Kidney epithelial cell (primary cell): ENCODE measurements around the gene UMOD. TPM values are rescaled to one million over a fixed set of nuclear protein-coding genes. Genes with fewer than 3 reads are reported as not detected.

Source experiments
- DNase-seq: peaks from one replicate; pipeline ENCODE4 v3.0.0-alpha.2; 2010; ENCODE audit warnings: low read depth
- H3K27me3 ChIP-seq: 2 replicates; pipeline ENCODE4 v1.6.0; 2011; ENCODE audit warnings: low read length; ENCODE audit not compliant: control insufficient read depth, insufficient read depth
- H3K36me3 ChIP-seq: 2 replicates; pipeline ENCODE4 v1.5.1; 2011; ENCODE audit warnings: low read length; ENCODE audit not compliant: control insufficient read depth, insufficient read depth
- H3K4me3 ChIP-seq: 2 replicates; pipeline ENCODE4 v1.5.1; 2011; ENCODE audit warnings: low read depth, mild to moderate bottlenecking, control low read depth, low read length
- total RNA-seq: library from RNA; depleted of rRNA; stranded (reverse); fragments of >200 nt; gene quantifications from 2 replicates; pipeline ENCODE4 v1.2.3, GENCODE V29; 2015
- TF ChIP-seq, protein P1 (sequence below): IDR thresholded peaks from 2 replicates; pipeline ENCODE4 v1.5.1; 2011; ENCODE audit warnings: mild to moderate bottlenecking, moderate library complexity, low read length, control low read depth, inconsistent platforms; ENCODE audit not compliant: insufficient read depth, poor library complexity, severe bottlenecking

UMOD gene
- total RNA-seq, 1 donor from 2014 or later = not detected

DNA sequence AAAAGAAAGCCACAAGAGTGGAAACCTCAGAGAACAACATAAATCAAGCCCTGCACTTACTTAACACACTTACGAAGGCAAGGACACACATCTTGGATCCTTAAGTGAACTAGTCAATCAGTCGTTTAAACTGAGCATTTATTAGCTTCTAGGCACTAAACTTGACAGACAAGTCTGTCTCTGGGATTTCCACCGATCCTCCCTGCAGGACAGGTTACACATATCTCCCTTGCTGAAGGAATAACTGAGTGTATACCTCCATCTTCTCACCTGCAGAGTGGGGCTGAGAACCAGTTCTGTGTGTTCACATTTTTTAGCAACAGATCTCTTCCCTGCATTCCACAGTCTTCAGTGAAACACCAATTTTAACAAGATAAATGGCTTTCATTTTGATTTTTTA lies 34.1 kb downstream of the UMOD start:
- TF ChIP-seq, protein P1, sequence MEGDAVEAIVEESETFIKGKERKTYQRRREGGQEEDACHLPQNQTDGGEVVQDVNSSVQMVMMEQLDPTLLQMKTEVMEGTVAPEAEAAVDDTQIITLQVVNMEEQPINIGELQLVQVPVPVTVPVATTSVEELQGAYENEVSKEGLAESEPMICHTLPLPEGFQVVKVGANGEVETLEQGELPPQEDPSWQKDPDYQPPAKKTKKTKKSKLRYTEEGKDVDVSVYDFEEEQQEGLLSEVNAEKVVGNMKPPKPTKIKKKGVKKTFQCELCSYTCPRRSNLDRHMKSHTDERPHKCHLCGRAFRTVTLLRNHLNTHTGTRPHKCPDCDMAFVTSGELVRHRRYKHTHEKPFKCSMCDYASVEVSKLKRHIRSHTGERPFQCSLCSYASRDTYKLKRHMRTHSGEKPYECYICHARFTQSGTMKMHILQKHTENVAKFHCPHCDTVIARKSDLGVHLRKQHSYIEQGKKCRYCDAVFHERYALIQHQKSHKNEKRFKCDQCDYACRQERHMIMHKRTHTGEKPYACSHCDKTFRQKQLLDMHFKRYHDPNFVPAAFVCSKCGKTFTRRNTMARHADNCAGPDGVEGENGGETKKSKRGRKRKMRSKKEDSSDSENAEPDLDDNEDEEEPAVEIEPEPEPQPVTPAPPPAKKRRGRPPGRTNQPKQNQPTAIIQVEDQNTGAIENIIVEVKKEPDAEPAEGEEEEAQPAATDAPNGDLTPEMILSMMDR = no peak
- DNase-seq = no peak
- Histone ChIP-seq H3K4me3 (no peak overlapping the region), H3K27me3 (no peaks in the 10 kb centered on the region), H3K36me3 (no peaks in the 10 kb centered on the region)

DNA sequence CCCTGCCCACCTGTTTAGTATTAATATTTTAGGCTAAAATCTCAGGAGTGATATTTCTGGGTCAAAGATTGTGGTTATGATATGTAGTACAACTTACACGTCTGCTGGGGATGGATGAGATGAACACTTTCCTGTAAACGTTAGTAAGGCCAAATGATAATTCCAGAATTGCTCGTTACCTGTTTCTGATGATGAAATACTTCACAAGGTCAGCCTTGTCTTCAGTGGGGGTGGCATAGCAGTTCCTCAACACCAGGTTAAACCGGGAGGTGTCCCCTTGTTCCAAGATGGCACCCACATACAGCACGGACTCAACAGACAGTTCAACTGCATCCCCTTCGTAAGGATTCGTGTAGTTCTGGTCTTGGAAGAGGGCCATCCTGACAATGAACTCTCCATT lies 34.5 kb downstream of the UMOD start:
- TF ChIP-seq, protein P1 = no peak
- H3K36me3 ChIP-seq = no peaks in the 10 kb centered on the region
- H3K4me3 ChIP-seq = no peak overlapping the region
- no peaks in the 10 kb centered on the region for H3K27me3 ChIP-seq
- DNase-seq = no peak

DNA sequence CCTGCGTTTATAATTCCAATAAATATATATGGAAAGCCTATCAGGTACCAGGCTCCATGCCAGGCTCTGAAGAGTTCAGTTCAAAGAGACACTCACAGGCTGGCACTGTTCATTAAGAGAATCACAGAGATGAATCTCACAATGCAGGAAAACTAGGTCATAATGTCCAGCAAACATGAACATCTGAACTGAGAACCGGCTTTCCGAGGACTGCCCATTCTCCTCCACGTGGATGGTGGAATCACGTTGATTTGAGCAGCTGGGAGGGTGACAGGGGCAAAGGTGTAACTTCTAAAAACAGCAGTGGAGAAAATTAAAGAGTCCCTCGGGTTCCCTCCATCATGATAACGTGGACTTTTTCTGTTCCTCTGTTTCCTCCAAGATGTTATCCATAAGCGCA lies 35.4 kb downstream of the UMOD start:
- TF ChIP-seq, protein P1 = no peak
- Histone ChIP-seq H3K36me3 (no peaks in the 10 kb centered on the region), H3K4me3 (no peak overlapping the region), H3K27me3 (no peaks in the 10 kb centered on the region)
- DNase-seq = no peak

DNA sequence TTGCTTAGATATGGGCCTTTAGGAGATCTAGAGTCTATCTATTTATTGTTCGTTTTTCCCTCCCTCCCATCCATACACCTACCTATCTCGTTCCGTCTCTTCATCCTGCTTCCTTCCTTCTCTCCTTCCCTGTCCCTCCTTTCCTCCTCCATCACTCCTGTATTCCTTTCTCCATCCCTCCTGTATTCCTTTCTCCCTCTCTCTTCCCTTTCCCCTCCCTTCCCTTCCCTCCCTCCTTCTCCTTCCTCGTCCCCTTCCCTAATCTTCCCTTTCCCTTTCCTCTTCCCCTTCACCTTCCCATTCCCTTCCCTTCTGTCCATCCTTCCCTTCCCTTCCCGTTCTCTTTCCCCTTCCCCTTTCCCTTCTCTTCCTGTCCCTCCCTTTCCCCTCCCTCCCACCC lies 35.8 kb downstream of the UMOD start:
- TF ChIP-seq, protein P1 = no peak
- H3K4me3 ChIP-seq = no peak overlapping the region
- H3K36me3 ChIP-seq = no peaks in the 10 kb centered on the region
- DNase-seq = no peak
- H3K27me3 ChIP-seq = no peaks in the 10 kb centered on the region

DNA sequence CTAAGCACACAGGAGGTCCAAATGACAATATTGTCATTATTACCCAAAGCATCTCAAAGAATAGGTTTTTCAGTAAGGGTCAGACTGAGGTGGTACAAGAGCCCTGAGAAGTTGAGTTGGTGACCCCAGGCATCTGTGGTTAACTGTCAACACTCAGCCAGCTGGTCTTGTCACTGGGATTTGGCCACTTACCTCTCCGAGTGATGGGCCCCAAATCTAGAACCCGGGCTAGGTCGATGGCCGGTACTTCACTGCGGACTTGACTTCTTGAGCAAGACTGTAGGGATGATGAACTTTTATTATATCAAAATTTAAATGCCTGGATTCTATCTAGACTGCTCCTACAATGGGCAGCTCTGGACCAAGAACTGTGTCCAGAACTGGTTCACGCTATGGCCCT lies 36.8 kb downstream of the UMOD start:
- TF ChIP-seq, protein P1 = no peak
- no peak for DNase-seq
- H3K36me3 ChIP-seq = no peaks in the 10 kb centered on the region
- H3K27me3 ChIP-seq = no peaks in the 10 kb centered on the region
- H3K4me3 ChIP-seq = no peak overlapping the region

DNA sequence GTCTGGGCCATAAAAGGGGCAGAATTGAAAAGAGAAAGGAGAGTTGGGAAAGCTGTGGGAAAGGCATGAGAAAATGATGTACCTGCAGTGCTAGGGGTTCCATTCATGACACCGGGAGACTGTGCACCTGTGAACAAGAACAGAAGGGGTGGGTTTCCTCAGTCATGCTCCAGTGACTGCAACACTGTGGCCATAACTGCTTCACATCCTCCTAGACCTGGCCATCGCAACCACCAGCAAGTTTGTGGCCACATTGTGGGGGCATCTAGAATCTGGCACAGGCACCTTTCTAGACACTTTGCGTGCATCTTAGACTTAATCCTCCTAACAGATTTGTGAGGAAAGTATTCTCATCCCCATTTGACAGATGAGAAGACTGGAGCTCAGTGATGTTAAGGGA lies 37.9 kb downstream of the UMOD start:
- Histone ChIP-seq H3K4me3 (no peak overlapping the region), H3K36me3 (no peaks in the 10 kb centered on the region), H3K27me3 (no peaks in the 10 kb centered on the region)
- TF ChIP-seq, protein P1 = no peak
- no peak for DNase-seq
